A673 (cell line): Measurements from ENCODE around the gene LARGE1. TPM values are rescaled to one million over a fixed set of nuclear protein-coding genes. Genes with fewer than 3 reads are reported as not detected.

Source experiments
- BruUV-seq: library from RNA; stranded (reverse); fragments of 400-500 nt; replicated peaks from 2 replicates; lab custom pipeline; 2021; lab: Mats Ljungman, UMichigan
- CTCF ChIA-PET: fragments of 300-600 bp; sonication (Branson Sonifier 250); formaldehyde crosslinking; loops from one replicate; lab custom pipeline; 2022; ENCODE audit warnings: antibody characterized with exemption; lab: Charles Lee
- POLR2A ChIA-PET: fragments of 300-600 bp; sonication (Branson Sonifier 250); formaldehyde crosslinking; loops from one replicate; lab custom pipeline; 2022; ENCODE audit warnings: antibody characterized with exemption; ENCODE audit not compliant: low non-redundant PET; lab: Charles Lee
- DNase-seq: peaks from one replicate; pipeline ENCODE4 v3.0.0-alpha.2; 2015; ENCODE audit warnings: low spot score
- H3K27ac ChIP-seq: fragments of 200-600 bp; sonication (generic); 2 replicates; pipeline ENCODE4 v1.5.1; 2016; ENCODE audit warnings: mixed run types, low read depth, mild to moderate bottlenecking, mixed read lengths, antibody characterized with exemption, low read length; ENCODE audit not compliant: poor library complexity, severe bottlenecking
- H3K27me3 ChIP-seq: fragments of 200-600 bp; sonication (generic); replicated peaks from 2 replicates; pipeline ENCODE4 v1.6.1; 2017; ENCODE audit warnings: mixed run types, low read depth, mild to moderate bottlenecking, mixed read lengths, antibody characterized with exemption, low read length; ENCODE audit not compliant: insufficient read depth, poor library complexity
- H3K36me3 ChIP-seq: fragments of 200-600 bp; sonication (generic); 2 replicates; pipeline ENCODE4 v1.6.1; 2016; ENCODE audit warnings: mixed run types, mild to moderate bottlenecking, mixed read lengths, antibody characterized with exemption, low read length; ENCODE audit not compliant: insufficient read depth, poor library complexity, severe bottlenecking
- H3K4me1 ChIP-seq: fragments of 200-600 bp; sonication (generic); 2 replicates; pipeline ENCODE4 v1.6.1; 2017; ENCODE audit warnings: mixed run types, mild to moderate bottlenecking, mixed read lengths, antibody characterized with exemption, low read length; ENCODE audit not compliant: insufficient read depth, poor library complexity, severe bottlenecking
- H3K4me3 ChIP-seq: fragments of 200-600 bp; sonication (generic); 2 replicates; pipeline ENCODE4 v1.5.1; 2016; ENCODE audit warnings: low read depth, mixed run types, mild to moderate bottlenecking, mixed read lengths, low read length; ENCODE audit not compliant: poor library complexity, severe bottlenecking
- H3K9me3 ChIP-seq: fragments of 200-600 bp; sonication (generic); 2 replicates; pipeline ENCODE4 v1.6.1; 2016; ENCODE audit warnings: mixed run types, low read depth, mild to moderate bottlenecking, mixed read lengths, antibody characterized with exemption, low read length; ENCODE audit not compliant: poor library complexity, severe bottlenecking
- EZH2 ChIP-seq: fragments of 200-600 bp; sonication (generic); IDR thresholded peaks from 2 replicates; pipeline ENCODE4 v1.6.1; 2017; ENCODE audit warnings: borderline replicate concordance, low read depth, mild to moderate bottlenecking, mixed read lengths, antibody characterized with exemption, low read length; ENCODE audit not compliant: poor library complexity, severe bottlenecking
- intact Hi-C: fragments of 100-400 bp; cut with micrococcal nuclease; formaldehyde crosslinking; loops from one replicate; pipeline ENCODE4 v1.10.0; 2022; ENCODE audit not compliant: unreplicated experiment
- total RNA-seq: library from RNA; stranded (reverse); gene quantifications from 2 replicates; pipeline ENCODE4 v1.2.3, GENCODE V29; 2021
- TF ChIP-seq, protein P1 (sequence below): fragments of 300-800, 200-600 bp; sonication (generic); conservative IDR thresholded peaks from 2 replicates; pipeline ENCODE4 v1.5.1; 2017; ENCODE audit warnings: low read depth, mild to moderate bottlenecking, antibody characterized with exemption, low read length, moderate library complexity, mixed read lengths

The LARGE1 gene
- total RNA-seq, 1 experiment from 2014 or later: not detected

- peaks cover 4% of the 10 kb centered on the region for H3K9me3 ChIP-seq
- DNase-seq: no peak
- ChIA-PET POLR2A (no interaction called here), CTCF (no interaction called here)
- no peaks in the 10 kb centered on the region for H3K4me1 ChIP-seq
- BruUV-seq: no TSS peak
- intact Hi-C loops: no loop called here
- TF ChIP-seq, protein P1, sequence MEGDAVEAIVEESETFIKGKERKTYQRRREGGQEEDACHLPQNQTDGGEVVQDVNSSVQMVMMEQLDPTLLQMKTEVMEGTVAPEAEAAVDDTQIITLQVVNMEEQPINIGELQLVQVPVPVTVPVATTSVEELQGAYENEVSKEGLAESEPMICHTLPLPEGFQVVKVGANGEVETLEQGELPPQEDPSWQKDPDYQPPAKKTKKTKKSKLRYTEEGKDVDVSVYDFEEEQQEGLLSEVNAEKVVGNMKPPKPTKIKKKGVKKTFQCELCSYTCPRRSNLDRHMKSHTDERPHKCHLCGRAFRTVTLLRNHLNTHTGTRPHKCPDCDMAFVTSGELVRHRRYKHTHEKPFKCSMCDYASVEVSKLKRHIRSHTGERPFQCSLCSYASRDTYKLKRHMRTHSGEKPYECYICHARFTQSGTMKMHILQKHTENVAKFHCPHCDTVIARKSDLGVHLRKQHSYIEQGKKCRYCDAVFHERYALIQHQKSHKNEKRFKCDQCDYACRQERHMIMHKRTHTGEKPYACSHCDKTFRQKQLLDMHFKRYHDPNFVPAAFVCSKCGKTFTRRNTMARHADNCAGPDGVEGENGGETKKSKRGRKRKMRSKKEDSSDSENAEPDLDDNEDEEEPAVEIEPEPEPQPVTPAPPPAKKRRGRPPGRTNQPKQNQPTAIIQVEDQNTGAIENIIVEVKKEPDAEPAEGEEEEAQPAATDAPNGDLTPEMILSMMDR: no peak
- no peak for TF ChIP-seq EZH2
- H3K27ac ChIP-seq: no peak overlapping the region
- H3K27me3 ChIP-seq: no peaks in the 10 kb centered on the region
- H3K4me3 ChIP-seq: no peak overlapping the region
- no peaks in the 10 kb centered on the region for H3K36me3 ChIP-seq
Observed at GRCh38 chr22:33347002-33347401, 573.3 kb downstream of the LARGE1 start.

GRCh38 chr22:33341611-33342010 lies 578.7 kb downstream of the LARGE1 start:
- Histone ChIP-seq H3K27ac (no peak overlapping the region), H3K9me3 (peaks cover 4% of the 10 kb centered on the region), H3K36me3 (no peaks in the 10 kb centered on the region), H3K4me1 (no peaks in the 10 kb centered on the region), H3K27me3 (no peaks in the 10 kb centered on the region), H3K4me3 (no peak overlapping the region)
- no peak for DNase-seq
- no TSS peak for BruUV-seq
- ChIA-PET CTCF (no interaction called here), POLR2A (no interaction called here)
- TF ChIP-seq, protein P1: no peak
- no peak for TF ChIP-seq EZH2
- intact Hi-C loops: no loop called here

GRCh38 chr22:33337524-33337923 lies 582.8 kb downstream of the LARGE1 start:
- H3K4me3 ChIP-seq: no peak overlapping the region
- no TSS peak for BruUV-seq
- TF ChIP-seq, protein P1: no peak
- no peak for TF ChIP-seq EZH2
- no peaks in the 10 kb centered on the region for H3K4me1 ChIP-seq
- no peaks in the 10 kb centered on the region for H3K27me3 ChIP-seq
- no peak overlapping the region for H3K27ac ChIP-seq
- peaks cover 12% of the 10 kb centered on the region for H3K9me3 ChIP-seq
- intact Hi-C loops: no loop called here
- no peak for DNase-seq
- CTCF ChIA-PET: no interaction called here
- no peaks in the 10 kb centered on the region for H3K36me3 ChIP-seq
- POLR2A ChIA-PET: no interaction called here
